GM12878 (cell line): Measurements from ENCODE around the gene EIF4H. TPM values are rescaled to one million over a fixed set of nuclear protein-coding genes. Genes with fewer than 3 reads are reported as not detected.

Experiments
- ATAC-seq: fragments of 200-7000 bp; cut with Tn5 transposase; 3 replicates; pipeline ENCODE4 v1.9.1; 2020; ENCODE audit warnings: mild to moderate bottlenecking, moderate library complexity
- BruUV-seq: library from RNA; stranded (reverse); fragments of 400-500 nt; replicated peaks from 2 replicates; lab custom pipeline; 2021; lab: Mats Ljungman, UMichigan
- CTCF ChIA-PET: fragments of 300-600 bp; sonication (Branson Sonifier 250); formaldehyde crosslinking; extraction: SDS; loops from one replicate; lab custom pipeline; 2021; ENCODE audit warnings: inconsistent platforms; lab: Yijun Ruan, JAX
- POLR2A ChIA-PET: fragments of 350-600 bp; formaldehyde crosslinking; extraction: SDS; loops from one replicate; lab custom pipeline; 2021; ENCODE audit warnings: inconsistent platforms; lab: Charles Lee
- RAD21 ChIA-PET: fragments of 300-600 bp; sonication (Branson Sonifier 250); formaldehyde crosslinking; loops from one replicate; lab custom pipeline; 2023; ENCODE audit warnings: antibody characterized with exemption; ENCODE audit not compliant: unreplicated experiment; lab: Charles Lee
- SMC1A ChIA-PET: fragments of 300-600 bp; sonication (Branson Sonifier 250); formaldehyde crosslinking; loops from one replicate; lab custom pipeline; 2023; ENCODE audit not compliant: unreplicated experiment, uncharacterized antibody; lab: Charles Lee
- DNase-seq: peaks from one replicate; pipeline ENCODE4 v3.0.0-alpha.2; 2011; ENCODE audit warnings: low read depth, low spot score
- FAIRE-seq: peaks from 3 replicates; lab custom pipeline; 2011; peaks lifted over from hg19 to GRCh38; lab: Jason Lieb, UNC
- H2AFZ ChIP-seq: 2 replicates; pipeline ENCODE4 v1.6.0; 2011; ENCODE audit warnings: low read depth, low read length, control low read depth; ENCODE audit not compliant: control insufficient read depth
- H3K27ac ChIP-seq: 2 replicates; pipeline ENCODE4 v1.5.1; 2011; ENCODE audit warnings: control low read depth; ENCODE audit not compliant: control insufficient read depth, insufficient read depth
- H3K27me3 ChIP-seq, 2 experiments: replicated peaks in 1 of 2; 2 replicates each; pipeline versions ENCODE4 v1.6.0 to v1.6.1; 2011; ENCODE audit warnings: low read length in 1 of 2; ENCODE audit not compliant: control insufficient read depth in 2 of 2, insufficient read depth in 2 of 2
- H3K36me3 ChIP-seq, 2 experiments: 2 replicates each; pipeline ENCODE4 v1.5.1; 2011; ENCODE audit warnings: low read length in 1 of 2; ENCODE audit not compliant: control insufficient read depth in 2 of 2, insufficient read depth in 2 of 2
- H3K4me1 ChIP-seq: 2 replicates; pipeline ENCODE4 v1.6.1; 2011; ENCODE audit warnings: mild to moderate bottlenecking, low read length, moderate library complexity, mixed read lengths; ENCODE audit not compliant: control insufficient read depth, insufficient read depth
- H3K4me2 ChIP-seq: 2 replicates; pipeline ENCODE4 v1.6.0; 2011; ENCODE audit warnings: control low read depth; ENCODE audit not compliant: control insufficient read depth, insufficient read depth
- H3K4me3 ChIP-seq: fragments of 200-600 bp; sonication (generic); 2 replicates; pipeline ENCODE4 v1.5.1; 2016
- H3K79me2 ChIP-seq: 2 replicates; pipeline ENCODE4 v1.6.0; 2011; ENCODE audit warnings: low read length; ENCODE audit not compliant: control insufficient read depth, insufficient read depth
- H3K9ac ChIP-seq: 2 replicates; pipeline ENCODE4 v1.8.0; 2011; ENCODE audit warnings: low read length, control low read depth, mixed read lengths; ENCODE audit not compliant: control insufficient read depth, insufficient read depth
- H3K9me3 ChIP-seq: replicated peaks from 3 replicates; pipeline ENCODE4 v1.5.1; 2011; ENCODE audit warnings: mild to moderate bottlenecking, low read length; ENCODE audit not compliant: control insufficient read depth, insufficient read depth
- H4K20me1 ChIP-seq: 2 replicates; pipeline ENCODE4 v1.6.0; 2011; ENCODE audit not compliant: control insufficient read depth, insufficient read depth
- CHD4 ChIP-seq: fragments of 200-600 bp; sonication (generic); IDR thresholded peaks from 2 replicates; pipeline ENCODE4 v1.6.1; 2016; ENCODE audit warnings: mild to moderate bottlenecking
- JUNB ChIP-seq: IDR thresholded peaks from 2 replicates; pipeline ENCODE4 v1.6.1; 2016; ENCODE audit warnings: antibody characterized with exemption, mild to moderate bottlenecking
- NFIC ChIP-seq: IDR thresholded peaks from 2 replicates; pipeline ENCODE4 v1.6.1; 2012; ENCODE audit warnings: low read depth, mild to moderate bottlenecking, inconsistent platforms, low read length, moderate library complexity
- YBX1 ChIP-seq: fragments of 450-650 bp; IDR thresholded peaks from 2 replicates; pipeline ENCODE4 v1.6.1; 2016; ENCODE audit warnings: antibody characterized with exemption
- ZNF622 ChIP-seq: fragments of 450-650 bp; IDR thresholded peaks from 2 replicates; pipeline ENCODE4 v1.6.1; 2017; ENCODE audit warnings: mild to moderate bottlenecking, inconsistent platforms
- ZZZ3 ChIP-seq: IDR thresholded peaks from 2 replicates; pipeline ENCODE4 v1.6.1; 2011; ENCODE audit warnings: low read depth; ENCODE audit not compliant: control insufficient read depth, insufficient read length
- WGBS: methylation state at CpG from one replicate; pipeline ENCODE4 v1.1.6; 2016; ENCODE audit warnings: low lambda C conversion rate; ENCODE audit not compliant: insufficient replicate concordance, insufficient coverage; ENCODE audit errors: missing lambda C conversion rate; 5-methylcytosine and 5-hydroxymethylcytosine counted together
- in situ Hi-C: fragments of 300-500 bp; cut with MboI; formaldehyde crosslinking; loops from 9 replicates; pipeline ENCODE4 v1.14.3; 2018; ENCODE audit warnings: mixed read lengths
- intact Hi-C: fragments of 100-400 bp; cut with micrococcal nuclease; formaldehyde crosslinking; loops from one replicate; pipeline ENCODE4 v1.14.2; 2022; ENCODE audit not compliant: unreplicated experiment
- polyA plus RNA-seq, 11 experiments: library from polyadenylated mRNA; depleted of rRNA in 4 of 11; unstranded in 6 of 11; stranded (reverse) in 5 of 11; fragments of >200 nt; fragmentation: Nextera tagmentation in 4 of 11; fragmentation: Illumina TruSeq in 1 of 11; extraction: Ambion mirVana in 4 of 11; extraction: Trizol in 1 of 11; gene quantifications; 1 replicate in 1 of 11; 2 replicates in 10 of 11; pipeline versions ENCODE4 v1.2.1 to v1.2.3, GENCODE V29; 2011 to 2016; ENCODE audit warnings: inconsistent platforms in 2 of 11, missing spikeins in 2 of 11, low read depth in 1 of 11
- total RNA-seq, 4 experiments: library from RNA; depleted of rRNA in 3 of 4; stranded (reverse); fragments of >200 nt in 3 of 4; fragmentation: Illumina TruSeq in 1 of 4; extraction: Trizol in 1 of 4; gene quantifications; 2 replicates each; pipeline versions ENCODE4 v1.2.1 to v1.2.3, GENCODE V29; 2013 to 2021
- TF ChIP-seq, protein P1 (sequence below): IDR thresholded peaks from 2 replicates; pipeline ENCODE4 v1.6.1; 2012; ENCODE audit warnings: low read length, inconsistent platforms
- TF ChIP-seq, protein P2 (sequence below): fragments of 450-650 bp; IDR thresholded peaks from 2 replicates; pipeline ENCODE4 v1.6.1; 2017; ENCODE audit warnings: borderline replicate concordance
- TF ChIP-seq, protein P3 (sequence below): fragments of 450-650 bp; IDR thresholded peaks from 2 replicates; pipeline ENCODE4 v1.6.1; 2017; ENCODE audit warnings: mild to moderate bottlenecking, moderate library complexity

The EIF4H gene
- total and polyA plus RNA-seq, 10 of the 15 experiments (the other 5 are each of a cell fraction or from before 2014, with no cell fraction given): 9.9 to 443 (median 258) TPM

DNA sequence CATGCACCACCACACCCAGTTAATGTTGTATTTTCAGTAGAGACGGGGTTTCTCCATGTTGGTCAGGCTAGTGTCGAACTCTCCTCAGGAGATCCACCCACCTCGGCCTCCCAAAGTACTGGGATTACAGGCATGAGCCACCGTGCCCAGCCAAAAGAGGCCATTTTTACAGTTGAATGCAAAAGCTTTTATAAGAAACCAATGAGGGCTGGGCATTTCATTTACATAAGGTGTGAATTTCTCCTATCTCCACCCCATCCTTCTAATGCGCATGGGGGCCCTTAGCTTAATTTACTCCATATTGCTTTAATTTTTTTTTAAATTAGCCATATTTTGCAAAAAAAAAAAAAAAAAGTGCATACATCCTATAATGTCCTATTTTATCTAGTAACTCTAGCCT lies 25.1 kb upstream of the EIF4H start:
- POLR2A ChIA-PET: no interaction called here
- TF ChIP-seq ZZZ3: no peak
- no peak for TF ChIP-seq YBX1
- no peak for TF ChIP-seq NFIC
- no peak for TF ChIP-seq ZNF622
- TF ChIP-seq JUNB: no peak
- TF ChIP-seq, all 136 proteins: peak for 0
- ChIA-PET SMC1A (no interaction called here), RAD21 (no interaction called here), CTCF (interaction anchor here (0.6 to 1.1 kb wide), 2 partner anchors 35 to 334 kb away, joined by 3 to 5 read pairs; no protein-coding TSS in a partner anchor)
- DNase-seq (no peak), FAIRE-seq (no peak), ATAC-seq (no peak)
- Histone ChIP-seq H3K9ac (no peak overlapping the region), H3K79me2 (no peaks in the 10 kb centered on the region), H3K4me1 (no peaks in the 10 kb centered on the region), H3K4me2 (no peak overlapping the region), H3K36me3 (no peaks in the 10 kb centered on the region), H3K27me3 (no peaks in the 10 kb centered on the region), H3K4me3 (no peak overlapping the region), H4K20me1 (no peaks in the 10 kb centered on the region), H3K9me3 (no peaks in the 10 kb centered on the region; the same call in 2 of the 3 replicates), H3K27ac (no peak overlapping the region), H2AFZ (no peak overlapping the region)
- in situ Hi-C loops (no loop called here), intact Hi-C loops (no loop called here)
- no TSS peak for BruUV-seq
- WGBS: 53% methylated on average over 5 of the region's 5 CpGs

DNA sequence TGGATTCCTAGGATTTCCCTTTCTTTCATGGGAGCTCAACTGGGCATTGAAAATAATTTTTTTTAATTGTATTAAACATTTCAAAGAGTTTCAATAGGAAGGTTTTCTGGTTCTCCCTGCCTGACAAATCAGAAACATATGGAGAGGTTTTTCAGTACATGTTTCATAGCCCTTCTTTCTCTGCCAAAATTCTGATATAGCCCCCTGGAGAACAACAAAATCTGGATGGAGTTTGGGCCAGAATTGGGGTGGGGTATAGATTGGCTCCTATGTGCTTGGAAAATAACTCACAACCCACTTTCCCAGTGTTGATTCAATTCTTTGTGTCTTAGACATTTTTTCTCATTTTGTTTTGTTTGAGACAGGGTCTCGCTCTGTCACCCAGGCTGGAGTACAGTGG lies 24.6 kb upstream of the EIF4H start:
- H3K79me2 ChIP-seq: no peaks in the 10 kb centered on the region
- DNase-seq: no peak
- no TSS peak for BruUV-seq
- no peak for ATAC-seq
- ChIA-PET SMC1A (no interaction called here), CTCF (interaction anchor here (1.1 kb wide), 1 partner anchor 34 kb away, joined by 3 read pairs; no protein-coding TSS in a partner anchor), POLR2A (no interaction called here), RAD21 (interaction anchor here (0.7 kb wide), 1 partner anchor 41 kb away, joined by 3 read pairs; no protein-coding TSS in a partner anchor)
- FAIRE-seq: no peak
- H3K9ac ChIP-seq: no peak overlapping the region
- no peak overlapping the region for H3K4me3 ChIP-seq
- no peaks in the 10 kb centered on the region for H3K27me3 ChIP-seq
- H3K4me1 ChIP-seq: no peaks in the 10 kb centered on the region
- no peak overlapping the region for H3K27ac ChIP-seq
- 33% methylated on average over 1 of the region's 1 CpG for WGBS
- H2AFZ ChIP-seq: no peak overlapping the region
- in situ Hi-C loops: no loop called here
- H4K20me1 ChIP-seq: no peaks in the 10 kb centered on the region
- H3K4me2 ChIP-seq: no peak overlapping the region
- no peaks in the 10 kb centered on the region; the same call in 2 of the 3 replicates for H3K9me3 ChIP-seq
- no peaks in the 10 kb centered on the region for H3K36me3 ChIP-seq
- intact Hi-C loops: no loop called here
- TF ChIP-seq, protein P1, sequence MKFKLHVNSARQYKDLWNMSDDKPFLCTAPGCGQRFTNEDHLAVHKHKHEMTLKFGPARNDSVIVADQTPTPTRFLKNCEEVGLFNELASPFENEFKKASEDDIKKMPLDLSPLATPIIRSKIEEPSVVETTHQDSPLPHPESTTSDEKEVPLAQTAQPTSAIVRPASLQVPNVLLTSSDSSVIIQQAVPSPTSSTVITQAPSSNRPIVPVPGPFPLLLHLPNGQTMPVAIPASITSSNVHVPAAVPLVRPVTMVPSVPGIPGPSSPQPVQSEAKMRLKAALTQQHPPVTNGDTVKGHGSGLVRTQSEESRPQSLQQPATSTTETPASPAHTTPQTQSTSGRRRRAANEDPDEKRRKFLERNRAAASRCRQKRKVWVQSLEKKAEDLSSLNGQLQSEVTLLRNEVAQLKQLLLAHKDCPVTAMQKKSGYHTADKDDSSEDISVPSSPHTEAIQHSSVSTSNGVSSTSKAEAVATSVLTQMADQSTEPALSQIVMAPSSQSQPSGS: no peak
- TF ChIP-seq CHD4: no peak
- TF ChIP-seq, protein P2, sequence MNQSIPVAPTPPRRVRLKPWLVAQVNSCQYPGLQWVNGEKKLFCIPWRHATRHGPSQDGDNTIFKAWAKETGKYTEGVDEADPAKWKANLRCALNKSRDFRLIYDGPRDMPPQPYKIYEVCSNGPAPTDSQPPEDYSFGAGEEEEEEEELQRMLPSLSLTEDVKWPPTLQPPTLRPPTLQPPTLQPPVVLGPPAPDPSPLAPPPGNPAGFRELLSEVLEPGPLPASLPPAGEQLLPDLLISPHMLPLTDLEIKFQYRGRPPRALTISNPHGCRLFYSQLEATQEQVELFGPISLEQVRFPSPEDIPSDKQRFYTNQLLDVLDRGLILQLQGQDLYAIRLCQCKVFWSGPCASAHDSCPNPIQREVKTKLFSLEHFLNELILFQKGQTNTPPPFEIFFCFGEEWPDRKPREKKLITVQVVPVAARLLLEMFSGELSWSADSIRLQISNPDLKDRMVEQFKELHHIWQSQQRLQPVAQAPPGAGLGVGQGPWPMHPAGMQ: no peak
- TF ChIP-seq, protein P3, sequence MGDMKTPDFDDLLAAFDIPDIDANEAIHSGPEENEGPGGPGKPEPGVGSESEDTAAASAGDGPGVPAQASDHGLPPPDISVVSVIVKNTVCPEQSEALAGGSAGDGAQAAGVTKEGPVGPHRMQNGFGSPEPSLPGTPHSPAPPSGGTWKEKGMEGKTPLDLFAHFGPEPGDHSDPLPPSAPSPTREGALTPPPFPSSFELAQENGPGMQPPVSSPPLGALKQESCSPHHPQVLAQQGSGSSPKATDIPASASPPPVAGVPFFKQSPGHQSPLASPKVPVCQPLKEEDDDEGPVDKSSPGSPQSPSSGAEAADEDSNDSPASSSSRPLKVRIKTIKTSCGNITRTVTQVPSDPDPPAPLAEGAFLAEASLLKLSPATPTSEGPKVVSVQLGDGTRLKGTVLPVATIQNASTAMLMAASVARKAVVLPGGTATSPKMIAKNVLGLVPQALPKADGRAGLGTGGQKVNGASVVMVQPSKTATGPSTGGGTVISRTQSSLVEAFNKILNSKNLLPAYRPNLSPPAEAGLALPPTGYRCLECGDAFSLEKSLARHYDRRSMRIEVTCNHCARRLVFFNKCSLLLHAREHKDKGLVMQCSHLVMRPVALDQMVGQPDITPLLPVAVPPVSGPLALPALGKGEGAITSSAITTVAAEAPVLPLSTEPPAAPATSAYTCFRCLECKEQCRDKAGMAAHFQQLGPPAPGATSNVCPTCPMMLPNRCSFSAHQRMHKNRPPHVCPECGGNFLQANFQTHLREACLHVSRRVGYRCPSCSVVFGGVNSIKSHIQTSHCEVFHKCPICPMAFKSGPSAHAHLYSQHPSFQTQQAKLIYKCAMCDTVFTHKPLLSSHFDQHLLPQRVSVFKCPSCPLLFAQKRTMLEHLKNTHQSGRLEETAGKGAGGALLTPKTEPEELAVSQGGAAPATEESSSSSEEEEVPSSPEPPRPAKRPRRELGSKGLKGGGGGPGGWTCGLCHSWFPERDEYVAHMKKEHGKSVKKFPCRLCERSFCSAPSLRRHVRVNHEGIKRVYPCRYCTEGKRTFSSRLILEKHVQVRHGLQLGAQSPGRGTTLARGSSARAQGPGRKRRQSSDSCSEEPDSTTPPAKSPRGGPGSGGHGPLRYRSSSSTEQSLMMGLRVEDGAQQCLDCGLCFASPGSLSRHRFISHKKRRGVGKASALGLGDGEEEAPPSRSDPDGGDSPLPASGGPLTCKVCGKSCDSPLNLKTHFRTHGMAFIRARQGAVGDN: no peak
